Measurements from ENCODE around the gene R3HDM4. TPM values are rescaled to one million over a fixed set of nuclear protein-coding genes. Genes with fewer than 3 reads are reported as not detected.

R3HDM4 gene
- total and polyA plus RNA-seq, 9 of the 15 experiments (the other 6 are each of a cell fraction or from before 2014, with no cell fraction given), result 3.2 to 154 (median 59.0) TPM

GRCh38 chr19:924553-925086 lies 11.6 kb upstream of the R3HDM4 start (continued):
- TF ChIP-seq MIER1 (IDR thresholded peaks at IDR 0.05; ENCODE audit: low read depth) (no peak), NRF1 (conservative IDR thresholded peaks at IDR 0.05 in 1 of 2, IDR thresholded peaks at IDR 0.05 in 1 of 2) (peak; percentile 46 to 53; a peak in 3 of 4 replicates), ZNF232 (CRISPR knock-in tag; IDR thresholded peaks at IDR 0.05) (peak; percentile 57; the same call in 1 of the 2 replicates), ZNF277 (CRISPR knock-in tag; IDR thresholded peaks at IDR 0.05; ENCODE audit: borderline replicate concordance) (no peak), ZFX (CRISPR knock-in tag; IDR thresholded peaks at IDR 0.05) (peak; percentile 69), ZNF197 (CRISPR knock-in tag; IDR thresholded peaks at IDR 0.05; ENCODE audit: low read depth) (no peak), KLF13 (tag; IDR thresholded peaks at IDR 0.05; ENCODE audit: borderline replicate concordance, low read depth) (0 out of 2 replicates have a peak, but pooled peaks have one; percentile 11), IFI16 (CRISPR knock-in tag; IDR thresholded peaks at IDR 0.05) (no peak), RBM14 (IDR thresholded peaks at IDR 0.05; ENCODE audit: borderline replicate concordance, insufficient read depth, low read depth, low read length) (no peak), ZNF274 (IDR thresholded peaks at IDR 0.05; ENCODE audit: borderline replicate concordance, low read depth, low read length) (no peak), TOE1 (IDR thresholded peaks at IDR 0.05; ENCODE audit: borderline replicate concordance) (no peak), TOE1 (CRISPR knock-in tag; IDR thresholded peaks at IDR 0.05; ENCODE audit: borderline replicate concordance, low read depth) (peak; percentile 14; the same call in 1 of the 2 replicates), NKRF (IDR thresholded peaks at IDR 0.05; ENCODE audit: borderline replicate concordance) (peak; percentile 74), SMARCA5 (IDR thresholded peaks at IDR 0.05) (no peak), SMAD4 (CRISPR knock-in tag; conservative IDR thresholded peaks at IDR 0.05) (0 out of 2 replicates have a peak, but pooled peaks have one; percentile 1)
- TF ChIP-seq, protein P1, sequence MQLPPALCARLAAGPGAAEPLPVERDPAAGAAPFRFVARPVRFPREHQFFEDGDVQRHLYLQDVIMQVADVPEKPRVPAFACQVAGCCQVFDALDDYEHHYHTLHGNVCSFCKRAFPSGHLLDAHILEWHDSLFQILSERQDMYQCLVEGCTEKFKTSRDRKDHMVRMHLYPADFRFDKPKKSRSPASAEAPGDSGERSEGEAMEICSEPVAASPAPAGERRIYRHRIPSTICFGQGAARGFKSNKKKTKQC (CRISPR knock-in tag; IDR thresholded peaks at IDR 0.05), result peak; percentile 55; the same call in 1 of the 2 replicates
- TF ChIP-seq, protein P2, sequence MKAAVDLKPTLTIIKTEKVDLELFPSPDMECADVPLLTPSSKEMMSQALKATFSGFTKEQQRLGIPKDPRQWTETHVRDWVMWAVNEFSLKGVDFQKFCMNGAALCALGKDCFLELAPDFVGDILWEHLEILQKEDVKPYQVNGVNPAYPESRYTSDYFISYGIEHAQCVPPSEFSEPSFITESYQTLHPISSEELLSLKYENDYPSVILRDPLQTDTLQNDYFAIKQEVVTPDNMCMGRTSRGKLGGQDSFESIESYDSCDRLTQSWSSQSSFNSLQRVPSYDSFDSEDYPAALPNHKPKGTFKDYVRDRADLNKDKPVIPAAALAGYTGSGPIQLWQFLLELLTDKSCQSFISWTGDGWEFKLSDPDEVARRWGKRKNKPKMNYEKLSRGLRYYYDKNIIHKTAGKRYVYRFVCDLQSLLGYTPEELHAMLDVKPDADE (conservative IDR thresholded peaks at IDR 0.05; ENCODE audit: control insufficient read depth, low read depth, low read length), result 0 out of 2 replicates have a peak, but pooled peaks have one; percentile 16

Measured in K562 (cell line).